NCI-H2029 treated with DMSO at 0.1 percent for 48 hours (cell line): ENCODE data around the gene ZNF792.
"Not testable (repeated sequence)": the region's sequence is repeated elsewhere in the genome, so short reads cannot be mapped to it uniquely, and the experiment has no call there.

Experiments used
- DNase-seq: peaks from one replicate; lab custom pipeline; 2025; lab: John Stamatoyannopoulos, UW

ZNF792 gene

GRCh38 chr19:34925278-34925855 lies 38.7 kb downstream of the ZNF792 start:
- no peak for DNase-seq

- peak; percentile 29 for DNase-seq
Observed at GRCh38 chr19:34920090-34920786, 43.8 kb downstream of the ZNF792 start.

GRCh38 chr19:34918190-34918589 lies 45.8 kb downstream of the ZNF792 start:
- no peak for DNase-seq

GRCh38 chr19:34917144-34917543 lies 46.9 kb downstream of the ZNF792 start:
- DNase-seq, result not testable (repeated sequence)

- DNase-seq, result no peak
Observed at GRCh38 chr19:34910770-34911169, 53.3 kb downstream of the ZNF792 start.
